PFSK-1 (cell line): ENCODE measurements around the gene WDFY2.

ENCODE experiments used
- POLR2AphosphoS5 ChIP-seq: IDR thresholded peaks from 2 replicates; pipeline ENCODE4 v1.6.1; 2012; ENCODE audit warnings: low read depth, mild to moderate bottlenecking, control low read depth, low read length, moderate library complexity
- SIN3A ChIP-seq: IDR thresholded peaks from 2 replicates; pipeline ENCODE4 v1.6.1; 2012; ENCODE audit warnings: mild to moderate bottlenecking, low read length, moderate library complexity, borderline replicate concordance; ENCODE audit not compliant: insufficient read depth
- TAF1 ChIP-seq: IDR thresholded peaks from 2 replicates; pipeline ENCODE4 v1.6.1; 2012; ENCODE audit warnings: low read length, control low read depth, borderline replicate concordance; ENCODE audit not compliant: insufficient read depth

DNA sequence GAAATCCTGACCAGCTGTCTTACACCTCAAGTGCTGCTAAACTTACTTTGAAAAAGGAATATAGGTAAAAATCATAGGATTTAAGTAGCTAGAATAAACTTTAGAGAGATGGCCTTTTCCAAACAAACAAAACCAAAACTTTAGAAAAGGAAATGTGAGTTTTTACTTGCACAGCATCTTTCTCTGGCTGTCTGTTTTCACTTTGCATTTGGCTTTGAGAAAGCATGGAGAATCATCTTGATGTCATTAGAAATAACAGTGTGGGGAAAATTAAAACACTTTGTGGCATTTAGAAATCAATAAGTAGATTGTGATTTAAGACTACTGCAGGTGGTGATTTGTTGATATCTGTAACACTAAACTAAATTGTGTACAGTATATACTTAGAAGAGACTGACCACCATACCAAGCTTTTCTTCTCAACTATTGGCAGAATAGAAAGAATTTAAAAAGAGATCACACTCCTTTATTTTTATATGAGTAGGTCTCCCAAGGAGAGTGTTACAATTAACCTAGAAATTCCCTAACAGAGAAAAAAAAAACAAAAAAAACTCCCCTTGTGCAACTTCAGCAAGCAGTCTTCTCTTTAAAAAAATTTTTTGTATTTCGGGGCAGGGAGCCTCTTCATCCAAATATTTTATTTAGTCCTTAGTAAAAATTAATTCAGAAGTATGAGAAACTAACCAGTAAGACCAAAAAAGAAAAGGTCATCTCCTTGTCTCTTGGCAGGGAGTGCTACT lies 6.1 kb downstream of the WDFY2 start:
- TF ChIP-seq POLR2AphosphoS5 (no peak), SIN3A (no peak), TAF1 (no peak)
